ENCODE measurements around the gene HTR3A. TPM values are rescaled to one million over a fixed set of nuclear protein-coding genes. Genes with fewer than 3 reads are reported as not detected.
"Not testable (repeated sequence)": the region's sequence is repeated elsewhere in the genome, so short reads cannot be mapped to it uniquely, and the experiment has no call there.

HTR3A gene
- total RNA-seq (1 to 10 TPM in 1 of 9 donors, under 1 TPM in 3, not detected in 5; 0.13 to 1.1 (median 0.24) TPM), polyA plus RNA-seq (under 1 TPM in 2 of 3 donors, not detected in 1; 0.03 to 0.13 TPM)
- long read RNA-seq, donor 1 = 0 reads
- long read RNA-seq, donor 2 = 0 reads
- long read RNA-seq, donor 3 = 0 reads
- long read RNA-seq, donor 4 = 0 reads
- long read RNA-seq, donor 5 = 0 reads
- long read RNA-seq, donor 6 = 0 reads
- long read RNA-seq, donor 7 = 0 reads
- long read RNA-seq, donor 8 = 0 reads
- long read RNA-seq, donor 9 = 0 reads
- long read RNA-seq, donor 10 = 0 reads

GRCh38 chr11:113974741-113975470 is at the start of gene HTR3A:
Gene HTR3A (plus strand): TSS chr11:113975108. CDS start chr11:113975326, 218 bp downstream.
- no peak within 1 kb of the TSS for H3K27ac ChIP-seq
- intact Hi-C loops (cut with DNase I) = no loop called here
- DNase-seq = peak; percentile 38 to 77 (median 71)
- H3K4me1 ChIP-seq (replicated peaks in 1 of 2) = no peaks in the 10 kb centered on the region
- H3K27me3 ChIP-seq = no peaks in the 10 kb centered on the region
- TF ChIP-seq, protein P1, sequence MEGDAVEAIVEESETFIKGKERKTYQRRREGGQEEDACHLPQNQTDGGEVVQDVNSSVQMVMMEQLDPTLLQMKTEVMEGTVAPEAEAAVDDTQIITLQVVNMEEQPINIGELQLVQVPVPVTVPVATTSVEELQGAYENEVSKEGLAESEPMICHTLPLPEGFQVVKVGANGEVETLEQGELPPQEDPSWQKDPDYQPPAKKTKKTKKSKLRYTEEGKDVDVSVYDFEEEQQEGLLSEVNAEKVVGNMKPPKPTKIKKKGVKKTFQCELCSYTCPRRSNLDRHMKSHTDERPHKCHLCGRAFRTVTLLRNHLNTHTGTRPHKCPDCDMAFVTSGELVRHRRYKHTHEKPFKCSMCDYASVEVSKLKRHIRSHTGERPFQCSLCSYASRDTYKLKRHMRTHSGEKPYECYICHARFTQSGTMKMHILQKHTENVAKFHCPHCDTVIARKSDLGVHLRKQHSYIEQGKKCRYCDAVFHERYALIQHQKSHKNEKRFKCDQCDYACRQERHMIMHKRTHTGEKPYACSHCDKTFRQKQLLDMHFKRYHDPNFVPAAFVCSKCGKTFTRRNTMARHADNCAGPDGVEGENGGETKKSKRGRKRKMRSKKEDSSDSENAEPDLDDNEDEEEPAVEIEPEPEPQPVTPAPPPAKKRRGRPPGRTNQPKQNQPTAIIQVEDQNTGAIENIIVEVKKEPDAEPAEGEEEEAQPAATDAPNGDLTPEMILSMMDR (IDR thresholded peaks at IDR 0.05) = no peak
- no peak for TF ChIP-seq POLR2A (IDR thresholded peaks at IDR 0.05)
- H3K4me3 ChIP-seq = no peak within 1 kb of the TSS
- no peaks in the 10 kb centered on the region for H3K36me3 ChIP-seq (replicated peaks in 1 of 2)
- 22 to 41% (median 30%) methylated on average over 7 to 12 of the region's 12 CpGs for WGBS, 4 donors
- H3K9me3 ChIP-seq (replicated peaks in 1 of 3) = no peaks in the 10 kb centered on the region

DNA sequence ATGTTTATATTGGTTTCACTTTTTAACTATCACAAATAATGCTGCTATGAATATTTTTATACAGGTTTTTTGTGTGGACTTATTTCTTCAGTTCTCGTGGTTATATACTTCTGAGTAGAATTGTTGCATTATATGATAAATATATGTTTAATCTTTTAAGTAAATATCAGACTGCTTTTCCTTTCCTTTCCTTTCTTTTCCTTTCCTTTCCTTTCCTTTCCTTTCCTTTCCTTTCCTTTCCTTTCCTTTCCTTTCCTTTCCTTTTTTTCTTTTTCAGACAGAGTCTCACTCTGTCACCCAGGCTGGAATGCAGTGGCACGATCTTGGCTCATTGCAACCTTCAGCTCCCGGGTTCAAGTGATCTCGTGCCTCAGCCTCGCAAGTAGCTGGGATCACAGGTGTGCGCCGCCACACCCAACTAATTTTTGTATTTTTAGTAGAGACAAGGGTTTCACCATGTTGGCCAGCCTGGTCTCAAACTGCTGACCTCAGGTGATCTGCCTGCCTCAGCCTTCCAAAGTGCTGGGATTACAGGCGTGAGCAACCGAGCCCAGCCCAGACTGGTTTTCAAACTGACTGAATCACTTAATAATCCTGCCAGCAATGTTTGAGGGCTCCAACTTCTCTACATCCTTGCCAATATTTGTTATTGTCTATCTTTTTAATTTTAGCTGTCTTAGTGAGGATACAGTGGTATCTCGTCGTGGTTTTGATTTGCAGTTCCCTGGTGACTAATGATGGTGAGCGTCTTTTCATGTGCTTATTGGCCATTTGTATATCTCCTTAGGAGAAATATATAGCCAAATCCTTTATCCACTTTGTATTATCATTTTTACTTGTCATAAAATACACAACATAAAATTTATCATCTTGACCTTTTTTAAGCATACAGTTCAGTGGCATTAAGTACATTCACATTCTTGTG is 48.4 kb upstream of the HTR3A start:
- WGBS, 4 donors = 65 to 72% (median 67%) methylated on average over 12 of the region's 12 CpGs
- no peaks in the 10 kb centered on the region for H3K36me3 ChIP-seq (replicated peaks in 1 of 2)
- intact Hi-C loops (cut with DNase I) = no loop called here
- no peak for DNase-seq
- no peak overlapping the region for H3K4me3 ChIP-seq
- no peaks in the 10 kb centered on the region for H3K4me1 ChIP-seq (replicated peaks in 1 of 2)
- no peaks in the 10 kb centered on the region for H3K27me3 ChIP-seq
- H3K9me3 ChIP-seq (replicated peaks in 1 of 3) = no peaks in the 10 kb centered on the region
- no peak overlapping the region for H3K27ac ChIP-seq
- TF ChIP-seq POLR2A (IDR thresholded peaks at IDR 0.05) = no peak
- TF ChIP-seq, protein P1 (IDR thresholded peaks at IDR 0.05) = no peak

DNA sequence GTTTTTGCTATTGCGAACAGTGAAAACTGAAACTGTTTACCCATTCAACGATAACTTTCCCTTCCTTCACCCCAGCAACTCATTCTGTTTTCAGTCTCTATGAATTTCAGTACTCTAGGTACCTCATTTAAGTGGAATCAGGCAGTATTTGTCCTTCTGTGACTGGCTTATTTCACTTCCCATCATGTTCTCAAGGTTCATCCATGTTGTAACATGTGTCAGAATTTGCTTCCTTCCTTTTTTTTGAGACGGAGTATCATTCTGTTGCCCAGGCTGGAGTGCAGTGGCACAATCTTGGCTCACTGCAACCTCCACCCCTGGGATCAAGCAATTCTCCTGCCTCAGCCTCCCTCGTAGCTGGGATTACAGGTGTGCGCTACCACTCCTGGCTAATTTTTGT is 46.6 kb upstream of the HTR3A start:
- TF ChIP-seq POLR2A (IDR thresholded peaks at IDR 0.05) = no peak
- TF ChIP-seq, protein P1 (IDR thresholded peaks at IDR 0.05) = no peak
- Histone ChIP-seq H3K9me3 (replicated peaks in 1 of 3) (no peaks in the 10 kb centered on the region), H3K27ac (no peak overlapping the region), H3K27me3 (peaks cover 7% of the 10 kb centered on the region), H3K4me3 (no peak overlapping the region), H3K4me1 (replicated peaks in 1 of 2) (no peaks in the 10 kb centered on the region), H3K36me3 (replicated peaks in 1 of 2) (no peaks in the 10 kb centered on the region)
- intact Hi-C loops (cut with DNase I) = no loop called here
- no peak for DNase-seq
- 68 to 79% (median 71%) methylated on average over 4 to 5 of the region's 5 CpGs for WGBS, 4 donors

GRCh38 chr11:113932788-113933187 is 42.1 kb upstream of the HTR3A start:
- H3K27me3 ChIP-seq = peaks cover 7% of the 10 kb centered on the region
- intact Hi-C loops (cut with DNase I) = no loop called here
- H3K4me3 ChIP-seq = no peak overlapping the region
- H3K36me3 ChIP-seq (replicated peaks in 1 of 2) = no peaks in the 10 kb centered on the region
- WGBS, 4 donors = 64 to 73% (median 70%) methylated on average over 7 of the region's 7 CpGs
- H3K4me1 ChIP-seq (replicated peaks in 1 of 2) = no peaks in the 10 kb centered on the region
- no peak overlapping the region for H3K27ac ChIP-seq
- H3K9me3 ChIP-seq (replicated peaks in 1 of 3) = no peaks in the 10 kb centered on the region
- TF ChIP-seq, protein P1 (IDR thresholded peaks at IDR 0.05) = no peak
- TF ChIP-seq POLR2A (IDR thresholded peaks at IDR 0.05) = no peak
- DNase-seq = no peak

- intact Hi-C loops (cut with DNase I); H3K27me3 ChIP-seq; DNase-seq; H3K36me3 ChIP-seq (replicated peaks in 1 of 2); H3K4me1 ChIP-seq (replicated peaks in 1 of 2); H3K27ac ChIP-seq; H3K9me3 ChIP-seq (replicated peaks in 1 of 3); H3K4me3 ChIP-seq: not testable (repeated sequence)
- 93 to 96% (median 95%) methylated on average over 3 of the region's 3 CpGs for WGBS, 4 donors
Observed at GRCh38 chr11:113934193-113934592, 40.7 kb upstream of the HTR3A start.

Data from adrenal gland (tissue), 19 donors.